H1 (cell line): ENCODE data around the gene MAGI1. TPM values are rescaled to one million over a fixed set of nuclear protein-coding genes. Genes with fewer than 3 reads are reported as not detected.

Experiments
- EGR1 ChIP-seq: IDR thresholded peaks from 2 replicates; pipeline ENCODE4 v1.6.1; 2011; ENCODE audit warnings: low read depth, low read length, borderline replicate concordance
- TEAD4 ChIP-seq: IDR thresholded peaks from 2 replicates; pipeline ENCODE4 v1.6.1; 2012; ENCODE audit warnings: low read depth, low read length, inconsistent platforms, mixed read lengths
- polyA plus RNA-seq, 7 experiments: library from polyadenylated mRNA; depleted of rRNA in 3 of 7; stranded (reverse) in 5 of 7; unstranded in 2 of 7; fragments of >200 nt in 5 of 7; fragments of 200-250 nt in 2 of 7; gene quantifications; 1 replicate in 5 of 7; 2 replicates in 1 of 7; 4 replicates in 1 of 7; pipeline versions ENCODE4 v1.2.1 to v1.2.3, GENCODE V29; 2011 to 2013; ENCODE audit warnings: missing spikeins in 2 of 7, mixed read lengths in 2 of 7
- total RNA-seq: library from RNA; stranded (reverse); fragmentation: NEBNext Ultra II Directional; extraction: Animal tissue kit (Norgen Biotek cat#: 25700); gene quantifications from 2 replicates; pipeline ENCODE4 v1.2.1, GENCODE V29; 2021

Gene MAGI1
- total and polyA plus RNA-seq, 2 of the 8 experiments (the other 6 are each of a cell fraction or from before 2014, with no cell fraction given), result 19.8 to 78.0 TPM

DNA sequence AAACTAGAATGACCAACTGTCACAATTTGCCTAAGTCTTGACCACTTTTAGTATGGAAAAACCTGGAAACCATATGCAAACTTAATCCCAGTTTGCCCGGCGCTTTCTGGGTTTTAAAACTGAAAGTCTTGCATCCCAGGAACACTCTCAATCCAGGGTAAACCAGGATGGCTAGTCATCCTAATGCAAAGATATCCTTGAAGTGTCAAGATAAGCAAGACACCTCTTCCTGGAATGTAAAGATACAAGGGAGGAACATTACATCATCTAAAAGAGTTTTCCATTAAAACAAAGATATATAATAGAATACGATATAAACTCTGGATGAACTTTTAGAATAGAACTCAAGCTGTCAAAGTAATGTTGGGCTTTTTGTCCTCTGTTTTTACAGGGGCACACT, 188.5 kb downstream of the MAGI1 start (continued):
- no peak for TF ChIP-seq TEAD4
- TF ChIP-seq EGR1, result no peak
- TF ChIP-seq, all 59 proteins: peak for 0
